Endodermal cell (in vitro differentiated cells): Measurements from ENCODE around the gene CXADR. TPM values are rescaled to one million over a fixed set of nuclear protein-coding genes. Genes with fewer than 3 reads are reported as not detected.
"Not testable (repeated sequence)": the region's sequence is repeated elsewhere in the genome, so short reads cannot be mapped to it uniquely, and the experiment has no call there.

Source experiments
- DNase-seq: peaks from one replicate; pipeline ENCODE4 v3.0.0-alpha.2; 2017
- H3K27ac ChIP-seq: 2 replicates; pipeline ENCODE4 v1.5.1; 2013; ENCODE audit warnings: mild to moderate bottlenecking, low read depth, low read length, moderate library complexity
- H3K27me3 ChIP-seq: 2 replicates; pipeline ENCODE4 v1.6.1; 2013; ENCODE audit warnings: mild to moderate bottlenecking, low read length, moderate library complexity; ENCODE audit not compliant: insufficient read depth, control insufficient read depth, poor library complexity, severe bottlenecking
- H3K36me3 ChIP-seq: 2 replicates; pipeline ENCODE4 v1.7.0; 2013; ENCODE audit warnings: mild to moderate bottlenecking, low read length, moderate library complexity; ENCODE audit not compliant: control insufficient read depth, insufficient read depth
- H3K4me1 ChIP-seq: one replicate; pipeline ENCODE4 v1.7.0; 2013; ENCODE audit warnings: low read length; ENCODE audit not compliant: control insufficient read depth, insufficient read depth
- H3K4me3 ChIP-seq: 2 replicates; pipeline ENCODE4 v1.5.1; 2013; ENCODE audit warnings: mild to moderate bottlenecking, low read length, moderate library complexity
- H3K9ac ChIP-seq: 2 replicates; pipeline ENCODE4 v1.6.1; 2013; ENCODE audit warnings: mild to moderate bottlenecking, low read length, moderate library complexity; ENCODE audit not compliant: poor library complexity, severe bottlenecking; ENCODE audit errors: extremely low read depth
- H3K9me3 ChIP-seq: 2 replicates; pipeline ENCODE4 v1.6.1; 2013; ENCODE audit warnings: mild to moderate bottlenecking, low read length, moderate library complexity; ENCODE audit not compliant: control insufficient read depth
- H3K27ac Mint-ChIP-seq: 2 replicates; pipeline ENCODE4 v1.8.0; 2020; ENCODE audit warnings: mixed read lengths
- H3K27me3 Mint-ChIP-seq: 2 replicates; pipeline ENCODE4 v1.8.0; 2021; ENCODE audit warnings: mild to moderate bottlenecking, mixed read lengths; ENCODE audit not compliant: insufficient read depth
- H3K36me3 Mint-ChIP-seq: 2 replicates; pipeline ENCODE4 v1.8.0; 2020; ENCODE audit warnings: low read depth, mixed read lengths
- H3K4me1 Mint-ChIP-seq: 2 replicates; pipeline ENCODE4 v1.8.0; 2020; ENCODE audit warnings: mixed read lengths
- H3K4me3 Mint-ChIP-seq: 2 replicates; pipeline ENCODE4 v1.8.0; 2020; ENCODE audit warnings: mild to moderate bottlenecking, moderate library complexity, mixed read lengths
- H3K9me3 Mint-ChIP-seq: 2 replicates; pipeline ENCODE4 v1.8.0; 2020; ENCODE audit warnings: mild to moderate bottlenecking, mixed read lengths
- WGBS, 2 experiments: methylation state at CpG; one replicate each; pipeline versions ENCODE4 v1.1.5 to v1.1.7; 2013; ENCODE audit warnings: missing lambda C conversion rate in 2 of 2, mixed read lengths in 1 of 2; ENCODE audit not compliant: insufficient coverage in 1 of 2, insufficient read length in 1 of 2; 5-methylcytosine and 5-hydroxymethylcytosine counted together
- total RNA-seq, 2 donors: library from RNA; stranded (reverse); fragmentation: NEBNext Ultra II Directional in 1 of 2; extraction: Animal tissue kit (Norgen Biotek cat#: 25700) in 1 of 2; gene quantifications; 2 replicates in 1 of 2; 3 replicates in 1 of 2; pipeline ENCODE4 v1.2.1, GENCODE V29; 2021
- TF ChIP-seq, protein P1 (sequence below): fragments of 200-600 bp; sonication (generic); conservative IDR thresholded peaks from 2 replicates; pipeline ENCODE4 v1.5.0; 2021; ENCODE audit warnings: antibody characterized with exemption, mild to moderate bottlenecking

Gene CXADR
- total RNA-seq, 2 donors from 2014 or later, result 60.5 to 84.3 TPM

DNA sequence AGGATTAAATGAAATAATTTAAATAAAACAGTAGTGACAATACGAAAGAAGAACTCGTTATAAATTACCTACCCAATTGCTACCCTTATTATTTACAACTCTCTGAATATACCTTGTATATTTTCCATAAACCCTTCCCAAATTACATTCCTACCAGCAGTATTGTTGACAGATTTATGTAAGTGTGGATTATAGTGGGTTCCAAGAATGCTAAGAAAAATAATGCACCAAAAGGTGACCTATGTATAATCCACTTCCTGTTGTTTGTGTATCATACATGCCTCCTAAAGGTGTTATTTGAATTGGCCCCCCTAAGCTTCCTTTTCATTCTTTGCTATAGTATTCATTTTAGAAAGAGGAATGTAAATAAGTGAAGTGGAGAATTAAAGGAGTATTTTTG, 33.2 kb upstream of the CXADR start:
- no peaks in the 10 kb centered on the region for H3K36me3 Mint-ChIP-seq
- H3K36me3 ChIP-seq, result no peaks in the 10 kb centered on the region
- H3K4me1 ChIP-seq, result no peaks in the 10 kb centered on the region
- H3K4me3 Mint-ChIP-seq, result no peak overlapping the region
- no peak overlapping the region for H3K27ac Mint-ChIP-seq
- no peak for DNase-seq
- no peaks in the 10 kb centered on the region for H3K9me3 Mint-ChIP-seq
- H3K27me3 ChIP-seq, result no peaks in the 10 kb centered on the region
- H3K4me3 ChIP-seq, result no peak overlapping the region
- WGBS, 2 experiments, result 100% methylated on average over 2 of the region's 2 CpGs; no CpG with 5 or more reads in 1 of the 2 experiments
- no peaks in the 10 kb centered on the region for H3K9me3 ChIP-seq
- H3K9ac ChIP-seq, result no peak overlapping the region
- peaks cover 2% of the 10 kb centered on the region for H3K4me1 Mint-ChIP-seq
- H3K27ac ChIP-seq, result no peak overlapping the region
- TF ChIP-seq, protein P1, sequence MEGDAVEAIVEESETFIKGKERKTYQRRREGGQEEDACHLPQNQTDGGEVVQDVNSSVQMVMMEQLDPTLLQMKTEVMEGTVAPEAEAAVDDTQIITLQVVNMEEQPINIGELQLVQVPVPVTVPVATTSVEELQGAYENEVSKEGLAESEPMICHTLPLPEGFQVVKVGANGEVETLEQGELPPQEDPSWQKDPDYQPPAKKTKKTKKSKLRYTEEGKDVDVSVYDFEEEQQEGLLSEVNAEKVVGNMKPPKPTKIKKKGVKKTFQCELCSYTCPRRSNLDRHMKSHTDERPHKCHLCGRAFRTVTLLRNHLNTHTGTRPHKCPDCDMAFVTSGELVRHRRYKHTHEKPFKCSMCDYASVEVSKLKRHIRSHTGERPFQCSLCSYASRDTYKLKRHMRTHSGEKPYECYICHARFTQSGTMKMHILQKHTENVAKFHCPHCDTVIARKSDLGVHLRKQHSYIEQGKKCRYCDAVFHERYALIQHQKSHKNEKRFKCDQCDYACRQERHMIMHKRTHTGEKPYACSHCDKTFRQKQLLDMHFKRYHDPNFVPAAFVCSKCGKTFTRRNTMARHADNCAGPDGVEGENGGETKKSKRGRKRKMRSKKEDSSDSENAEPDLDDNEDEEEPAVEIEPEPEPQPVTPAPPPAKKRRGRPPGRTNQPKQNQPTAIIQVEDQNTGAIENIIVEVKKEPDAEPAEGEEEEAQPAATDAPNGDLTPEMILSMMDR, result no peak
- no peaks in the 10 kb centered on the region for H3K27me3 Mint-ChIP-seq

DNA sequence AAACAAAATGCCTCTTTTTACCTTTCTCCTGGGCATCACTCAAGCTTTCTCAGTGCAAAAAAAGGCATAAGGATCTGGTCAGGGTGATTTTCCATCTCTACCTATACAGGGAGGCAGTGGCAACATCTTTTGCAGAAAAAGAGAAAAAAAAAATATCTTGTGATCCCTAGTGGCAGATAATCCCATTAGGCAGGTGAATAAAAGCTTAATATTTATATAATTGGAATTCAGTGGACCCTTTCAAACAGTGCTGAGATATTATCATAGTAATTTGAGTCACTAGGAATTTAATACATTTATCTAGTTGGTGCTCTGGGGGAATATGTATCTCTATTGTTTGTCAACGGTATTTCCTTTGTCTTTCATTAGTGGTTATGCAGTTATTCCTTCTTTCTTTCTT, 29.9 kb upstream of the CXADR start:
- Histone ChIP-seq H3K9me3 (no peaks in the 10 kb centered on the region), H3K4me3 (no peak overlapping the region), H3K9ac (no peak overlapping the region), H3K27me3 (no peaks in the 10 kb centered on the region), H3K27ac (no peak overlapping the region), H3K36me3 (no peaks in the 10 kb centered on the region), H3K4me1 (no peaks in the 10 kb centered on the region)
- no peak for DNase-seq
- H3K4me1 Mint-ChIP-seq, result peaks cover 2% of the 10 kb centered on the region
- 100% methylated on average over 1 of the region's 1 CpG; no CpG with 5 or more reads in 1 of the 2 experiments for WGBS, 2 experiments
- TF ChIP-seq, protein P1, result no peak
- H3K4me3 Mint-ChIP-seq, result no peak overlapping the region
- H3K9me3 Mint-ChIP-seq, result no peaks in the 10 kb centered on the region
- H3K36me3 Mint-ChIP-seq, result no peaks in the 10 kb centered on the region
- no peak overlapping the region for H3K27ac Mint-ChIP-seq
- no peaks in the 10 kb centered on the region for H3K27me3 Mint-ChIP-seq

DNA sequence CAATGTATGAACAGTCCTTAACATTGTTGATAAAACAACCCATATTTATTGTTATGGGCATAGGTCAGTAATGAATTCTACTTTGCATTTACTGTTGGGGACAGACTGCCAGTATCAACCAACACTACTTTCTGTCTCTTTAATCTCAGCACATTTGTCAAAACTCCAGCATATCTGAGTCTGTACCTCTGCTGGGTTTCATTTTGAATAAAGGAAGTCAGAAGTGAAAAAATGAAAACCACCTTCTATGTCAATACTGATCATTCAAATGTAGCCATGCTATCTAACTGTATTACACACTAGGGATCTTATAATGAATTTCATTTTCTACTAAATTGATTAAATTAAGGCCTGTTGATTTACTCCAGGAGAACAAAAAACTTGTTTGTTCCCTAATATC, 24.2 kb upstream of the CXADR start:
- no peaks in the 10 kb centered on the region for H3K9me3 ChIP-seq
- no peak for DNase-seq
- no peak overlapping the region for H3K27ac ChIP-seq

DNA sequence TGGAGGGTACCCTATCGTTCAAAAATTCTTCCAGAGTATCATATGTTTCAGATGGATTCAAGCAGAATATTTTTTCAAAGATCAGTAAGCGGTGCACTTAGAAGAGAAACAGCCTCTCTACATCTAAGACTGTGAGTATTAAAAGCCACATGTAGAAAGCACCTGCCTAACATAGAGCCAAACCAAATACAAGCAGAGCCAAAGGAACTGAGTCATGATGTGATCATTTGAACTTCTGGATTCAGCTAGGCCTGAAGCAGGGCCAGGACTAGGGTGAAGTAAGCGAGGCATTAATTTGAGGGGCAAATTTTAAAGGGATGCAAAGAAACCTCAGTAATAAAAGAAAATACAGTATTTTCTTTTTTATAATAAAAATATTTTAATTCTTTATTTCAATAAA, 23.3 kb upstream of the CXADR start:
- not testable (repeated sequence) for H3K9me3 ChIP-seq, DNase-seq, H3K4me3 ChIP-seq, H3K27ac ChIP-seq, H3K4me3 Mint-ChIP-seq, H3K27ac Mint-ChIP-seq, H3K27me3 ChIP-seq, H3K36me3 ChIP-seq, H3K4me1 ChIP-seq, H3K27me3 Mint-ChIP-seq, H3K9me3 Mint-ChIP-seq, H3K36me3 Mint-ChIP-seq, H3K9ac ChIP-seq
- peaks cover 11% of the 10 kb centered on the region for H3K4me1 Mint-ChIP-seq
- WGBS, 2 experiments, result 83 to 100% methylated on average over 1 of the region's 3 CpGs

More for the DNA sequence above, 24.2 kb upstream of the CXADR start:
- Histone ChIP-seq H3K9ac (no peak overlapping the region), H3K4me1 (peaks cover 6% of the 10 kb centered on the region), H3K27me3 (no peaks in the 10 kb centered on the region), H3K4me3 (no peak overlapping the region), H3K36me3 (no peaks in the 10 kb centered on the region)
- H3K36me3 Mint-ChIP-seq, result no peaks in the 10 kb centered on the region
- H3K9me3 Mint-ChIP-seq, result no peaks in the 10 kb centered on the region
- TF ChIP-seq, protein P1, result no peak
- H3K4me1 Mint-ChIP-seq, result peaks cover 11% of the 10 kb centered on the region
- no peak overlapping the region for H3K4me3 Mint-ChIP-seq
- H3K27ac Mint-ChIP-seq, result no peak overlapping the region
- H3K27me3 Mint-ChIP-seq, result no peaks in the 10 kb centered on the region
